ENCODE results near the gene CERK.

Gene CERK

DNA sequence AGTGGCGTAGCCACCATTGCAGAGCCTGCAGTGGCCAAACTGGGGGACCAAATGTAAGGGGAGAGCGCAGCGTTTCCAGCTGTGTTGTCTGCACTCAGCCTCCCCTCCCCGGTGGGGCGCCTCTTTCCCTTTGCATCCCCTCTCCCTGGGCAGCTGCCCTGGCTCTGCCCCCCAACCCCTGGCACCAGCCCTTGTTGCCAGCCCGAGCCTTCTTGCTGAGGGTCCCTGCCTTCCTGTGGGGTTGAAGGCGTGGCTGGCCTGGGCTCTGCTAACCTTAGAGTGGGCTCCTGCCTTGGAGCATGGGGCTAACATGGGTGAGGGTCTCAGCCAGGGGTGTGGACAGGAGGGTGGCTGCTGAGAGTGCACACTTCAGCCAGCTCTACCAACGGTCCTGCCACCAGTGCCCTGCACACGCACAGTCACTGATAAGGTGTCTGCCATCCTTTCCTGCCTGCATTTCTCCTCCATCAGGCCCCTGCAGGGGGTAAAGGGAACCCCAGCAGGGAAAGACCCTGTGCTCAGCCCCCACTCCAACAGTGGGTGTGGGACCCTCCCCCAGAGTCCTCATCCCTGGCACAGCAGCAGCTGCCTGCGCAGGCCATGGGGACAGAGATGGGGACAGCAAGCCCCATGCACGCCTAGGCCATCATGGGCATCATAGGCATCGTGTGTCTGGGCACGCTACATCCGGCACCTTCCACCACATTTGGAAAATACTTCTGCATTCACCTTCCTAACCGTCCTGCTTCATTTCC, 43.5 kb downstream of the CERK start:
- TF ChIP-seq, protein P1, sequence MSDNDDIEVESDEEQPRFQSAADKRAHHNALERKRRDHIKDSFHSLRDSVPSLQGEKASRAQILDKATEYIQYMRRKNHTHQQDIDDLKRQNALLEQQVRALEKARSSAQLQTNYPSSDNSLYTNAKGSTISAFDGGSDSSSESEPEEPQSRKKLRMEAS (IDR thresholded peaks at IDR 0.05; ENCODE audit: low read depth, low read length): no peak
- TF ChIP-seq, protein P2, sequence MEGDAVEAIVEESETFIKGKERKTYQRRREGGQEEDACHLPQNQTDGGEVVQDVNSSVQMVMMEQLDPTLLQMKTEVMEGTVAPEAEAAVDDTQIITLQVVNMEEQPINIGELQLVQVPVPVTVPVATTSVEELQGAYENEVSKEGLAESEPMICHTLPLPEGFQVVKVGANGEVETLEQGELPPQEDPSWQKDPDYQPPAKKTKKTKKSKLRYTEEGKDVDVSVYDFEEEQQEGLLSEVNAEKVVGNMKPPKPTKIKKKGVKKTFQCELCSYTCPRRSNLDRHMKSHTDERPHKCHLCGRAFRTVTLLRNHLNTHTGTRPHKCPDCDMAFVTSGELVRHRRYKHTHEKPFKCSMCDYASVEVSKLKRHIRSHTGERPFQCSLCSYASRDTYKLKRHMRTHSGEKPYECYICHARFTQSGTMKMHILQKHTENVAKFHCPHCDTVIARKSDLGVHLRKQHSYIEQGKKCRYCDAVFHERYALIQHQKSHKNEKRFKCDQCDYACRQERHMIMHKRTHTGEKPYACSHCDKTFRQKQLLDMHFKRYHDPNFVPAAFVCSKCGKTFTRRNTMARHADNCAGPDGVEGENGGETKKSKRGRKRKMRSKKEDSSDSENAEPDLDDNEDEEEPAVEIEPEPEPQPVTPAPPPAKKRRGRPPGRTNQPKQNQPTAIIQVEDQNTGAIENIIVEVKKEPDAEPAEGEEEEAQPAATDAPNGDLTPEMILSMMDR (IDR thresholded peaks at IDR 0.05; ENCODE audit: low read depth, low read length): no peak
- no peak for TF ChIP-seq MYC (IDR thresholded peaks at IDR 0.05; ENCODE audit: low read depth, low read length)
- TF ChIP-seq POLR2A (IDR thresholded peaks at IDR 0.05; ENCODE audit: extremely low read depth, insufficient read length): no peak
- no peak overlapping the region for H3K4me3 ChIP-seq (ENCODE audit: low read depth, low read length)
- DNase-seq (ENCODE audit: low read depth): no peak

DNA sequence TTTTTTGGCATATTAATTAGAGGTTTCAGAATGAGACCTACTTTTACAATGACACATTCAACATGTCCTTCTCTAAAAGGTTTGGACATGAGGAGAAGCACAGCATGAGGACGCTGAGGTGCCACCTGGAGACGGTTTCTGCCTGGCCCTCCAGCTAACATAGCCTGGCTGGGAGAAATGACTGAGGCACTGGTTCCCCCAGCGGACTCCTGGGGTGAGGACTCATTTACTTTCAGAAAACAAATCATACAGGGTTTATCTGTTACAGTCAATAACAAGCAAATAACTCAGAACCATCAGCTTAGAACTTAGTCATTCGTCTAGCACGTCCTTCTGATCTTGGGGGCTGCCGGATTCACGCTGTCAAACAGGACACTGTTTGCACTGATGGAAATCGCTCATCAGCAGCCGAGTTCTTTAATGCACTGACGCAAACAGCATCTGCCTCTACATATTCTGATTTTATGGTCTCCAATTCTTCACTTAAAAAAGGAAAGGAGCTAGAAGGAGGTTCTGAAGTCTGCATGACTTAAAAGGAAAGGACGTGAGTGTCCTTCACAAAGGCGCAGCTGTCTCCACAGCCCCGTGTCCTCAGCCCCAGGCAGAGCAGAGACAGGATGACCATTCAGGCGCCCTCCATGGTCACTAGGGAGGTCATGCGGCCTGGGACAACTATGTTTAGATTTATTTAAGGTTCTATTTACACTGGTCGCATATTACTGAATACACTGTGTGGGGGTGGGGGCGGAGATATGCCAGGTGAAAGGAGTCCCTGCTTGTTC, 44.2 kb downstream of the CERK start:
- TF ChIP-seq MYC (IDR thresholded peaks at IDR 0.05; ENCODE audit: low read depth, low read length): no peak
- TF ChIP-seq, protein P2 (IDR thresholded peaks at IDR 0.05; ENCODE audit: low read depth, low read length): no peak
- no peak for TF ChIP-seq POLR2A (IDR thresholded peaks at IDR 0.05; ENCODE audit: extremely low read depth, insufficient read length)
- TF ChIP-seq, protein P1 (IDR thresholded peaks at IDR 0.05; ENCODE audit: low read depth, low read length): no peak
- DNase-seq (ENCODE audit: low read depth): no peak

DNA sequence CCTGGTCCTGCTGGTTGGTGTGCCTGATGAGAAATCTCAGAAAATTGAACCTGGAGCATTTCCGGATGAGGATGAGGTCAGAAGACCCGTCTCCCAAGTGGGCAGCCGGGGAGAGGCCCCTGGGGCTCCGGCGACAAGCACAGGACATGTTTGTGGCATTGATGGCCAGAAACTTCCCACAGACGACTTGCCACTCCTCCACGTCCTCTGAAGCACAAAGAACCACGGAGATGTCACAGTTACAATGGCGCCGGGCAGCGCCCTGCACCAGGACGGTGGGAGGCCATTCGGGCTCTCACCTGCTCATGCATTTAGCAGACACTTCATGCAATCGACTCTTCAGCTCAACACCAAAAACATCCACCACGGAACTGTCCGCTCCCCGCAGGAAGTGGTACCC, 46.5 kb downstream of the CERK start:
- H3K4me3 ChIP-seq (ENCODE audit: low read depth, low read length): no peak overlapping the region
- TF ChIP-seq, protein P1 (IDR thresholded peaks at IDR 0.05; ENCODE audit: low read depth, low read length): no peak
- TF ChIP-seq POLR2A (IDR thresholded peaks at IDR 0.05; ENCODE audit: extremely low read depth, insufficient read length): no peak
- TF ChIP-seq, protein P2 (IDR thresholded peaks at IDR 0.05; ENCODE audit: low read depth, low read length): no peak
- TF ChIP-seq MYC (IDR thresholded peaks at IDR 0.05; ENCODE audit: low read depth, low read length): no peak

More for the DNA sequence above, 44.2 kb downstream of the CERK start:
- H3K4me3 ChIP-seq (ENCODE audit: low read depth, low read length): no peak overlapping the region

DNA sequence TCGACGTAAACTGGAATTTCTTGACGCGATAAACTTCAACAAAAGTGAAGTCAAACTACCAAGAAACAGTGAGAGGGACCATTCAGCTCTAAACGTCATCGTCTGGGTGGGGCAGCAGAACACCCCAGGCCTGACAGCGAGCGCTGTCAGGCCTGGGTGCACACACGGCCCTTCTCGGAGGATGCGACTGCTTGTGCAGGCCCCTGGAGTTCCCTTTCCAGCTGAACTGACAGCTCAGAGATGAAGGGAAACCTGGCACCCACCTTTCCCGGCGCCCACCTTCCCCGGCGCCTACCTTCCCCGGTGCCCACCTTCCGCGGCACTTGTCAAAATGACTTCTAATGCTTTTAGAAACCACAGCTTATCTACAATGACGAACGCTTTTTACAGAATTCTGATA, 47.9 kb downstream of the CERK start:
- TF ChIP-seq MYC (IDR thresholded peaks at IDR 0.05; ENCODE audit: low read depth, low read length) (no peak), POLR2A (IDR thresholded peaks at IDR 0.05; ENCODE audit: extremely low read depth, insufficient read length) (no peak)
- TF ChIP-seq, protein P1 (IDR thresholded peaks at IDR 0.05; ENCODE audit: low read depth, low read length): no peak
- TF ChIP-seq, protein P2 (IDR thresholded peaks at IDR 0.05; ENCODE audit: low read depth, low read length): no peak
- no peak overlapping the region for H3K4me3 ChIP-seq (ENCODE audit: low read depth, low read length)
- DNase-seq (ENCODE audit: low read depth): no peak

More for the DNA sequence above, 46.5 kb downstream of the CERK start:
- no peak for DNase-seq (ENCODE audit: low read depth)

DNA sequence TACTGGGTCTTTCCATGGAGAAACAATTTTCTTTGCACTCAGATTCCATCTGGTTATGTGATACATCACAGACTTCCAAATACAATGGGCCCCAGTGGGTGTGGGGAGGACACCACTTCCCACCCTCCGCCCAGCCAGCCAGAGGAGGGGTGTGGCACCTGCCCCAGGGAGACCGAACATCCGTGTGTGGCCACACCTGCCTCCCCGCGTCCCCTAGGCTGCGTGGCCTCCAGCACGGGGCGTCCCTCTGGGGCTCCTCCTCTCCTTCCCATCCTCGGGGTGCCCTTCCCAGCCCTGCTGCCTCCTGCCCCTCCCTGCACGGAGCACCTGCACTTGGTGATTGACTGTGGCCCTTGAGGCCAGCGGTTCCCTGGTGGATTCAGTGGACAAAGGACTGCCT, 49.1 kb downstream of the CERK start:
- no peak overlapping the region for H3K4me3 ChIP-seq (ENCODE audit: low read depth, low read length)
- no peak for TF ChIP-seq MYC (IDR thresholded peaks at IDR 0.05; ENCODE audit: low read depth, low read length)
- TF ChIP-seq, protein P1 (IDR thresholded peaks at IDR 0.05; ENCODE audit: low read depth, low read length): no peak
- DNase-seq (ENCODE audit: low read depth): no peak

DNA sequence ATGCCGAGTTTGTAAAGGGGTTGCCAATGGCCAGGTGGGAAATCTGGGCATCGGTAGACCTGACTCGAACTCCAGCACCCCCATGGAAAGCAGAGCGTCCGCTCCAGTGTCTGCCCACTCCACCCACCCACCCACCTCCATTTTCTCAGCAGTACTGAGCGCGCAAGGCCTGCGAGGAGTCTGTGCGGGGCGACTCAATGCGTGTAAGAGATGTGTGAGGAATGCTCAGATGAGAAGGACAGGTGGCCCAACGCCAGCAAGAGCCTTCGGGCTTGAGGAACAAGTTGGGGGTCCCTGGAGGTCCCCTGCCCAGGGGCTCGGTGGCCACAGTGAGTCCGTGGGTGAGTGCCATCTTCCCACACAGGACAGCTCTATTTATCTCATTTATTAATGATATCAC, 50.6 kb downstream of the CERK start:
- DNase-seq (ENCODE audit: low read depth): no peak
- TF ChIP-seq POLR2A (IDR thresholded peaks at IDR 0.05; ENCODE audit: extremely low read depth, insufficient read length) (no peak), MYC (IDR thresholded peaks at IDR 0.05; ENCODE audit: low read depth, low read length) (no peak)
- TF ChIP-seq, protein P2 (IDR thresholded peaks at IDR 0.05; ENCODE audit: low read depth, low read length): no peak
- TF ChIP-seq, protein P1 (IDR thresholded peaks at IDR 0.05; ENCODE audit: low read depth, low read length): no peak
- H3K4me3 ChIP-seq (ENCODE audit: low read depth, low read length): no peak overlapping the region

All from NB4 (cell line).